ENCODE data around the gene TIGAR. TPM values are rescaled to one million over a fixed set of nuclear protein-coding genes. Genes with fewer than 3 reads are reported as not detected.

Gene TIGAR
- total and polyA plus RNA-seq, 2 of the 8 experiments (the other 6 are each of a cell fraction or from before 2014, with no cell fraction given), result 3.8 to 26.4 TPM

DNA sequence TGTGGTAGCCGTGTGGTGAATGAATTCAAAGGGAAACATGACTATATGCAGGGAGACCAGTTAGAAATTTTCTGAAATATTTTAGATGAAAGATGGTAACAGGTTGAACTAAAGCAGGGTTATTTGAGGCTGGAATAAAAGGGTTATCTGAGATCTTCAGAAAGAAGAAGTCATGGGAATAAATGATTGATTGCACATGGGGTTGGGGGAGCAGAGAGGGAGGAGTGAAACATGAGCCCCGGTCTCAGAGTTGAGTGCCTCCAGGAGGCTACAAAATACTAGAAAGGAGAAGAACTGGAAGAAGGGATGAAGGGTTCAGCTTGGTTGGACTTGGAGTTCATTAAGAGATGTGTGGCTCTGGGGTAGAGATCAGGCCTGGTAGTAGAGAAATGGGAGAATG, 74.8 kb downstream of the TIGAR start:
- no peak overlapping the region for H2AFZ ChIP-seq (ENCODE audit: low read length)
- no peak overlapping the region for H2BK120ac ChIP-seq (replicated peaks; ENCODE audit: low read depth, low read length)
- no peak overlapping the region for H2BK12ac ChIP-seq (ENCODE audit: low read depth, low read length)
- peaks cover 0 to 1% (median 0%) of the 10 kb centered on the region in 4 experiments; a peak in 1 of 7 replicates for H3K27me3 ChIP-seq (replicated peaks in 1 of 4; ENCODE audit: control insufficient read depth in 3 of 4, extremely low read depth in 1 of 4, insufficient read depth in 3 of 4, low read length in 3 of 4)
- H2BK15ac ChIP-seq (ENCODE audit: low read length), result no peak overlapping the region
- H3K18ac ChIP-seq (ENCODE audit: extremely low read depth, low read length), result no peak overlapping the region
- 88% methylated on average over 2 of the region's 2 CpGs; no CpG with 5 or more reads in 1 of the 2 experiments for WGBS, 2 experiments (ENCODE audit: extremely low coverage in 1 of 2, insufficient coverage in 1 of 2, insufficient read length in 1 of 2, insufficient replicate concordance in 2 of 2, low coverage in 1 of 2, low lambda C conversion rate in 2 of 2, missing lambda C conversion rate in 1 of 2)
- no peak overlapping the region for H3K14ac ChIP-seq (ENCODE audit: insufficient read length)
- H4K91ac ChIP-seq (replicated peaks; ENCODE audit: insufficient read length, low read length), result no peak overlapping the region
- ChIA-PET POLR2A (ENCODE audit: partially characterized antibody) (no interaction called here), CTCF (ENCODE audit: partially characterized antibody) (no interaction called here)
- no peak overlapping the region for H4K8ac ChIP-seq (ENCODE audit: extremely low read depth, insufficient read depth, low read length)
- H2BK20ac ChIP-seq (ENCODE audit: low read length), result no peak overlapping the region
- H2AK5ac ChIP-seq (ENCODE audit: low read depth, low read length), result no peak overlapping the region
- H3K4ac ChIP-seq (replicated peaks; ENCODE audit: insufficient read length, low read depth, low read length), result no peak overlapping the region
- no peak overlapping the region for H3K56ac ChIP-seq (replicated peaks; ENCODE audit: insufficient read length, low read depth, low read length)
- no peak overlapping the region for H3K4me2 ChIP-seq (ENCODE audit: insufficient read depth in 1 of 2, low read depth in 2 of 2, low read length in 2 of 2)
- no peaks in the 10 kb centered on the region for H3K4me1 ChIP-seq (replicated peaks in 1 of 4; ENCODE audit: control insufficient read depth in 3 of 4, insufficient read depth in 4 of 4, low read length in 3 of 4)
- H3K9ac ChIP-seq (replicated peaks in 1 of 4; ENCODE audit: extremely low read depth in 1 of 4, low read depth in 3 of 4, low read length in 3 of 4), result no peak overlapping the region
- no peak overlapping the region for H4K5ac ChIP-seq (ENCODE audit: insufficient read length, low read depth, low read length)
- no peaks in the 10 kb centered on the region for H3K9me3 ChIP-seq (ENCODE audit: insufficient read depth in 2 of 2, low read depth in 1 of 2, low read length in 1 of 2)
- H3K36me3 ChIP-seq (ENCODE audit: control insufficient read depth in 2 of 4, insufficient read depth in 4 of 4, low read length in 3 of 4), result no peaks in the 10 kb centered on the region
- no peaks in the 10 kb centered on the region for H3K23me2 ChIP-seq (ENCODE audit: low read depth, low read length)
- no peak overlapping the region for H3K4me3 ChIP-seq (ENCODE audit: extremely low read depth in 1 of 4, insufficient read depth in 2 of 4, low read depth in 3 of 4, low read length in 4 of 4)
- H2BK5ac ChIP-seq (ENCODE audit: low read depth, low read length), result no peak overlapping the region
- no peak for FAIRE-seq
- no peak overlapping the region for H3K27ac ChIP-seq (ENCODE audit: low read depth, low read length)
- no peak for DNase-seq (ENCODE audit: low read depth in 1 of 2, low spot score in 2 of 2)
- H3K23ac ChIP-seq (ENCODE audit: insufficient read length), result no peak overlapping the region
- H3K79me1 ChIP-seq (ENCODE audit: low read depth, low read length), result no peaks in the 10 kb centered on the region
- no peaks in the 10 kb centered on the region for H3K79me2 ChIP-seq (ENCODE audit: control insufficient read depth in 1 of 2, insufficient read depth in 2 of 2, low read length in 2 of 2)
- H4K20me1 ChIP-seq (replicated peaks in 1 of 2; ENCODE audit: control insufficient read depth in 1 of 2, insufficient read depth in 2 of 2, low read length in 2 of 2), result no peaks in the 10 kb centered on the region
- TF ChIP-seq RBBP5 (IDR thresholded peaks at IDR 0.05; ENCODE audit: borderline replicate concordance, low read depth, low read length) (no peak), CHD1 (IDR thresholded peaks at IDR 0.05; ENCODE audit: low read depth, low read length) (no peak), FOSL1 (IDR thresholded peaks at IDR 0.05; ENCODE audit: insufficient read depth, low read depth, low read length) (no peak), BCL11A (IDR thresholded peaks at IDR 0.05; ENCODE audit: low read depth in 2 of 2, low read length in 2 of 2) (no peak), KDM5A (IDR thresholded peaks at IDR 0.05; ENCODE audit: low read length) (no peak), SUZ12 (IDR thresholded peaks at IDR 0.05; ENCODE audit: low read length) (no peak), SIX5 (IDR thresholded peaks at IDR 0.05; ENCODE audit: low read depth, low read length) (no peak), RFX5 (IDR thresholded peaks at IDR 0.05; ENCODE audit: borderline replicate concordance, low read depth, low read length) (no peak), EZH2 (IDR thresholded peaks at IDR 0.05; ENCODE audit: low read depth, low read length, severe bottlenecking) (no peak), SAP30 (IDR thresholded peaks at IDR 0.05; ENCODE audit: insufficient read depth, insufficient replicate concordance, low read length) (no peak), SP1 (IDR thresholded peaks at IDR 0.05; ENCODE audit: low read depth, low read length) (no peak), HDAC6 (IDR thresholded peaks at IDR 0.05; ENCODE audit: low read depth, low read length) (no peak), KDM4A (IDR thresholded peaks at IDR 0.05; ENCODE audit: low read depth, low read length, severe bottlenecking) (no peak), TCF12 (IDR thresholded peaks at IDR 0.05; ENCODE audit: low read depth, low read length) (no peak)
